Spleen (tissue), 11 donors: ENCODE measurements around the gene FAM171A1. TPM values are rescaled to one million over a fixed set of nuclear protein-coding genes. Genes with fewer than 3 reads are reported as not detected.

Source experiments
- DNase-seq: peaks from one replicate; pipeline ENCODE4 v3.0.0-alpha.2; 2020
- H3K27ac ChIP-seq, 8 donors: fragments of 200-600 bp; sonication (generic) in 7 of 8; 1 replicate in 4 of 8; 2 replicates in 4 of 8; pipeline versions ENCODE4 v1.5.0 to v1.8.0; 2016 to 2021; ENCODE audit warnings: inconsistent platforms in 4 of 8, mild to moderate bottlenecking in 4 of 8, moderate library complexity in 1 of 8
- H3K27me3 ChIP-seq, 7 donors: fragments of 200-600 bp; sonication (generic) in 6 of 7; replicated peaks in 1 of 7; 1 replicate in 4 of 7; 2 replicates in 3 of 7; pipeline versions ENCODE4 v1.5.0 to v1.8.0; 2016 to 2021; ENCODE audit warnings: inconsistent platforms in 3 of 7, mild to moderate bottlenecking in 1 of 7
- H3K36me3 ChIP-seq, 6 donors: fragments of 200-600 bp; sonication (generic) in 5 of 6; 1 replicate in 4 of 6; 2 replicates in 2 of 6; pipeline versions ENCODE4 v1.5.0 to v1.8.0; 2016 to 2021; ENCODE audit warnings: inconsistent platforms in 2 of 6
- H3K4me1 ChIP-seq, 6 donors: fragments of 200-600 bp; sonication (generic) in 5 of 6; 1 replicate in 3 of 6; 2 replicates in 3 of 6; pipeline versions ENCODE4 v1.5.0 to v1.8.0; 2016 to 2021; ENCODE audit warnings: inconsistent platforms in 3 of 6
- H3K4me3 ChIP-seq, 8 donors: fragments of 200-600 bp; sonication (generic) in 7 of 8; 1 replicate in 4 of 8; 2 replicates in 4 of 8; pipeline versions ENCODE4 v1.5.0 to v1.8.0; 2016 to 2021; ENCODE audit warnings: inconsistent platforms in 4 of 8, mild to moderate bottlenecking in 4 of 8, moderate library complexity in 2 of 8
- H3K9me3 ChIP-seq, 8 donors: fragments of 200-600 bp; sonication (generic) in 7 of 8; 1 replicate in 4 of 8; 2 replicates in 4 of 8; pipeline versions ENCODE4 v1.5.0 to v1.8.0; 2016 to 2021; ENCODE audit warnings: inconsistent platforms in 4 of 8
- POLR2A ChIP-seq, 3 donors: fragments of 450-650 bp; IDR thresholded peaks; one replicate each; pipeline ENCODE4 v1.5.1; 2017; ENCODE audit warnings: antibody characterized with exemption in 3 of 3, mild to moderate bottlenecking in 1 of 3
- POLR2AphosphoS5 ChIP-seq, 3 donors: sonication (generic); formaldehyde crosslinking; IDR thresholded peaks; one replicate each; pipeline ENCODE4 v1.5.1; 2017; ENCODE audit warnings: antibody characterized with exemption in 3 of 3
- WGBS, 5 donors: extraction: QIAGEN DNeasy Blood & Tissue Kit in 3 of 5; methylation state at CpG; one replicate each; pipeline versions ENCODE4 v1.1.5 to v1.1.7; 2013 to 2018; 5-methylcytosine and 5-hydroxymethylcytosine counted together
- intact Hi-C: fragments of 100-400 bp; cut with DNase I; formaldehyde crosslinking; loops from one replicate; pipeline ENCODE4 v1.15.0; 2023; ENCODE audit warnings: low total_unique reads
- polyA plus RNA-seq, 3 donors: library from polyadenylated mRNA; stranded (reverse); fragments of 200-250 nt; gene quantifications; one replicate each; pipeline ENCODE4 v1.2.1, GENCODE V29; 2013
- total RNA-seq, 7 donors: library from RNA; depleted of rRNA in 3 of 7; stranded (reverse); fragments of >200 nt in 3 of 7; fragmentation: NEBNext Ultra II Directional in 4 of 7; extraction: Animal tissue kit (Norgen Biotek cat#: 25700) in 4 of 7; gene quantifications; one replicate each; pipeline versions ENCODE4 v1.1.0 to v1.2.1, GENCODE V29; 2016 to 2021
- TF ChIP-seq, protein P1 (sequence below), 11 experiments: fragments of 200-600 bp in 7 of 11; fragments of 450-650 bp in 4 of 11; sonication (generic) in 4 of 11; IDR thresholded peaks in 8 of 11; conservative IDR thresholded peaks in 3 of 11; 1 replicate in 7 of 11; 2 replicates in 4 of 11; pipeline versions ENCODE4 v1.4.0 to v1.8.0; 2016 to 2021; ENCODE audit warnings: antibody characterized with exemption in 11 of 11, inconsistent platforms in 4 of 11, mild to moderate bottlenecking in 1 of 11
- donor health status: healthy with polysubstance abuse.
- donor health status: DM: no; HTN: no; CAD: no; lungs with moderate emphysema.
- donor health status: DM: no; HTN: no; CAD: no.
- donor health status: Bipolar disorder and iron deficiency.
- donor health status: healthy.
- donor health status: DM: no; HTN: no; CAD: no.
- donor health status: DM: yes; HTN: yes; CAD: no.

FAM171A1 gene
- total and polyA plus RNA-seq, 10 donors: 3.5 to 34.0 (median 19.6) TPM

- H3K27me3 ChIP-seq: peaks cover 0 to 55% (median 15%) of the 10 kb centered on the region in 7 donors
- TF ChIP-seq POLR2A (IDR thresholded peaks at IDR 0.05) (no peak), POLR2AphosphoS5 (IDR thresholded peaks at IDR 0.05) (no peak)
- TF ChIP-seq, protein P1, sequence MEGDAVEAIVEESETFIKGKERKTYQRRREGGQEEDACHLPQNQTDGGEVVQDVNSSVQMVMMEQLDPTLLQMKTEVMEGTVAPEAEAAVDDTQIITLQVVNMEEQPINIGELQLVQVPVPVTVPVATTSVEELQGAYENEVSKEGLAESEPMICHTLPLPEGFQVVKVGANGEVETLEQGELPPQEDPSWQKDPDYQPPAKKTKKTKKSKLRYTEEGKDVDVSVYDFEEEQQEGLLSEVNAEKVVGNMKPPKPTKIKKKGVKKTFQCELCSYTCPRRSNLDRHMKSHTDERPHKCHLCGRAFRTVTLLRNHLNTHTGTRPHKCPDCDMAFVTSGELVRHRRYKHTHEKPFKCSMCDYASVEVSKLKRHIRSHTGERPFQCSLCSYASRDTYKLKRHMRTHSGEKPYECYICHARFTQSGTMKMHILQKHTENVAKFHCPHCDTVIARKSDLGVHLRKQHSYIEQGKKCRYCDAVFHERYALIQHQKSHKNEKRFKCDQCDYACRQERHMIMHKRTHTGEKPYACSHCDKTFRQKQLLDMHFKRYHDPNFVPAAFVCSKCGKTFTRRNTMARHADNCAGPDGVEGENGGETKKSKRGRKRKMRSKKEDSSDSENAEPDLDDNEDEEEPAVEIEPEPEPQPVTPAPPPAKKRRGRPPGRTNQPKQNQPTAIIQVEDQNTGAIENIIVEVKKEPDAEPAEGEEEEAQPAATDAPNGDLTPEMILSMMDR (IDR thresholded peaks at IDR 0.05 in 8 of 11, conservative IDR thresholded peaks at IDR 0.05 in 3 of 11): no peak
- intact Hi-C loops: no loop called here
These were observed 3.6 kb downstream of the FAM171A1 start for GRCh38 chr10:15367296-15368085.

DNA sequence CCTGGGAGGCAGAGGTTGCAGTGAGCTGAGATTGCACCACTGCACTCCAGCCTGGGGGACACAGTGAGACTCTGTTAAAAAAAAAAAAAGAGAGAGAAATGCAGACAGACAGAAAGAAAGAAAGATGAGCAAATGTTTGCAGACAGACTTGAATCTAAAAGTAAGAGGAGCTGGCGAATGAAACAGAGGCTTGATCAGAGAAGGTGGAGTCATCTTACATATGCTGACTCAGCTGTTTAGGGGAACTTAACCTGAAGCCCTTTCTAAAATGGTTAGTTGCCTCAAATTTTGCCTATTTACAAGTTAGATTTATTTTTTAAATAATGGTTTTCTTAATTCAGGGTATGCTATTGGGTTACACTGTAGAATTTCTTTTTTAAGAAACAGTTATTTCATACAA lies 5.4 kb downstream of the FAM171A1 start:
- H3K4me1 ChIP-seq: peaks cover 0 to 25% (median 7%) of the 10 kb centered on the region in 6 donors
- 73 to 84% (median 77%) methylated on average over 1 of the region's 1 CpG for WGBS, 5 donors
- intact Hi-C loops: no loop called here
- DNase-seq: no peak
- H3K27ac ChIP-seq: no peak overlapping the region
- H3K27me3 ChIP-seq: peaks cover 0 to 45% (median 10%) of the 10 kb centered on the region in 7 donors
- TF ChIP-seq, protein P1 (IDR thresholded peaks at IDR 0.05 in 8 of 11, conservative IDR thresholded peaks at IDR 0.05 in 3 of 11): no peak
- TF ChIP-seq POLR2A (IDR thresholded peaks at IDR 0.05) (no peak), POLR2AphosphoS5 (IDR thresholded peaks at IDR 0.05) (no peak)
- H3K9me3 ChIP-seq: no peaks in the 10 kb centered on the region
- H3K36me3 ChIP-seq: no peaks in the 10 kb centered on the region
- H3K4me3 ChIP-seq: no peak overlapping the region

More at GRCh38 chr10:15367296-15368085, 3.6 kb downstream of the FAM171A1 start:
- H3K9me3 ChIP-seq: no peaks in the 10 kb centered on the region
- no peak overlapping the region for H3K27ac ChIP-seq
- H3K4me3 ChIP-seq: no peak overlapping the region
- peaks cover 0 to 33% (median 14%) of the 10 kb centered on the region in 6 donors for H3K4me1 ChIP-seq
- DNase-seq: no peak
- 87 to 90% (median 88%) methylated on average over 8 of the region's 8 CpGs for WGBS, 5 donors
- no peaks in the 10 kb centered on the region for H3K36me3 ChIP-seq

- H3K27ac ChIP-seq: no peak overlapping the region
- WGBS, 5 donors: 78 to 91% (median 80%) methylated on average over 4 of the region's 4 CpGs
- H3K36me3 ChIP-seq: no peaks in the 10 kb centered on the region
- TF ChIP-seq POLR2A (IDR thresholded peaks at IDR 0.05) (no peak), POLR2AphosphoS5 (IDR thresholded peaks at IDR 0.05) (no peak)
- TF ChIP-seq, protein P1 (IDR thresholded peaks at IDR 0.05 in 8 of 11, conservative IDR thresholded peaks at IDR 0.05 in 3 of 11): no peak
- H3K27me3 ChIP-seq: peaks cover 0 to 30% (median 0%) of the 10 kb centered on the region in 7 donors
- peaks cover 0 to 10% (median under 1%) of the 10 kb centered on the region in 6 donors for H3K4me1 ChIP-seq
- DNase-seq: no peak
- intact Hi-C loops: no loop called here
- H3K4me3 ChIP-seq: no peak overlapping the region
- no peaks in the 10 kb centered on the region for H3K9me3 ChIP-seq
These were observed 7.1 kb downstream of the FAM171A1 start for GRCh38 chr10:15364001-15364400.

DNA sequence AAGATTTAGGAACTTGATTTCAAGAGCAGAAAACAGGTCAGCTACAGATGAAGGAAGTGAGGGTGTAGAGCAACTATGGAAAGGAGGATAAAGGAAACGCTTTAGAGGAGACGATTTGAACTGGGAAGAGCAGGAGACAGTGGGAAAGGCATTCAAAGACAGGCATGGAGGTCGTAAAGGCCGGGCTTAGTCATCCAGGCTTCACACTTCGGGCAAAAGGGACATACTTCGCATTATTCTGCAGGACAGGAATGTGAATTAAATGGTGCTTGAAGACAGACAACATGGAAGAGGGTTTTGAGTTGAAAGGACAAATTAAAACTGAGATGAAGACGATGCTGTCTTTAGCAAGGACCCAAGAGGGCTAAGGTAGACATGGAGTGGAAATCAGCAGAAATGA lies 8.1 kb downstream of the FAM171A1 start:
- intact Hi-C loops: no loop called here
- Histone ChIP-seq H3K9me3 (no peaks in the 10 kb centered on the region), H3K27me3 (peaks cover 0 to 27% (median 0%) of the 10 kb centered on the region in 7 donors), H3K4me1 (peaks cover 0 to under 1% (median 0%) of the 10 kb centered on the region in 6 donors), H3K36me3 (no peaks in the 10 kb centered on the region), H3K27ac (no peak overlapping the region), H3K4me3 (no peak overlapping the region)
- TF ChIP-seq POLR2AphosphoS5 (IDR thresholded peaks at IDR 0.05) (no peak), POLR2A (IDR thresholded peaks at IDR 0.05) (no peak)
- TF ChIP-seq, protein P1 (IDR thresholded peaks at IDR 0.05 in 8 of 11, conservative IDR thresholded peaks at IDR 0.05 in 3 of 11): no peak
- 64 to 77% (median 69%) methylated on average over 7 of the region's 7 CpGs for WGBS, 5 donors
- DNase-seq: no peak
